CD4-positive, alpha-beta T cell treated with Interleukin-6 at 100 ng/mL for 8 hours (primary cell): ENCODE results near the gene IFIH1.

Experiments
- DNase-seq: peaks from one replicate; pipeline ENCODE4 v3.0.0-alpha.2; 2020; ENCODE audit warnings: mixed read lengths, low spot score

Gene IFIH1

GRCh38 chr2:162257425-162257824 lies 61.1 kb downstream of the IFIH1 start:
- no peak for DNase-seq

- no peak for DNase-seq
These were observed 61.9 kb downstream of the IFIH1 start for GRCh38 chr2:162256591-162256991.

GRCh38 chr2:162254236-162254871 lies 64.1 kb downstream of the IFIH1 start:
- no peak for DNase-seq

GRCh38 chr2:162253435-162253834 lies 65.0 kb downstream of the IFIH1 start:
- no peak for DNase-seq

- no peak for DNase-seq
These were observed 66.3 kb downstream of the IFIH1 start for GRCh38 chr2:162252153-162252552.

- no peak for DNase-seq
These were observed 72.7 kb downstream of the IFIH1 start for GRCh38 chr2:162245781-162246180.

GRCh38 chr2:162245061-162245460 lies 73.4 kb downstream of the IFIH1 start:
- DNase-seq: no peak

GRCh38 chr2:162244541-162245031 lies 73.9 kb downstream of the IFIH1 start:
- DNase-seq: no peak

- DNase-seq: no peak
These were observed 74.8 kb downstream of the IFIH1 start for GRCh38 chr2:162243715-162244114.

- no peak for DNase-seq
These were observed 75.2 kb downstream of the IFIH1 start, which contains the start of gene FAP for GRCh38 chr2:162243294-162243693. TSS of gene FAP (minus strand) at chr2:162243445. CDS start at chr2:162243327, 118 bp downstream.

GRCh38 chr2:162242586-162243280 lies 75.8 kb downstream of the IFIH1 start:
- no peak for DNase-seq

- DNase-seq: no peak
These were observed 76.9 kb downstream of the IFIH1 start for GRCh38 chr2:162241571-162241970.

GRCh38 chr2:162234620-162235462 lies 83.6 kb downstream of the IFIH1 start:
- no peak for DNase-seq

- DNase-seq: no peak
These were observed 85.3 kb downstream of the IFIH1 start for GRCh38 chr2:162233197-162233596.

- no peak for DNase-seq
These were observed 85.8 kb downstream of the IFIH1 start for GRCh38 chr2:162232671-162233070.

GRCh38 chr2:162232027-162232426 lies 86.5 kb downstream of the IFIH1 start:
- DNase-seq: no peak

GRCh38 chr2:162230761-162231160 lies 87.7 kb downstream of the IFIH1 start:
- no peak for DNase-seq

GRCh38 chr2:162226836-162227235 lies 91.6 kb downstream of the IFIH1 start:
- DNase-seq: no peak

- peak; percentile 52 for DNase-seq
These were observed 97.4 kb downstream of the IFIH1 start for GRCh38 chr2:162221064-162221463.

- no peak for DNase-seq
These were observed 98.1 kb downstream of the IFIH1 start for GRCh38 chr2:162220368-162220767.

- DNase-seq: no peak
These were observed 99.1 kb downstream of the IFIH1 start for GRCh38 chr2:162219426-162219825.

GRCh38 chr2:162217598-162217997 lies 100.9 kb downstream of the IFIH1 start:
- no peak for DNase-seq
